Activated naive CD8-positive, alpha-beta T cell treated with anti-CD3 and anti-CD28 coated beads, Interleukin-2, amount 50 U/mL, for 24 hours (primary cell): ENCODE results near the gene KIR3DL2.
"Not testable (repeated sequence)": the region's sequence is repeated elsewhere in the genome, so short reads cannot be mapped to it uniquely, and the experiment has no call there.

Experiments
- ATAC-seq: fragments of 150-1000 bp; cut with Tn5 transposase; one replicate; pipeline ENCODE4 v1.10.0; 2021
- DNase-seq: peaks from one replicate; pipeline ENCODE4 v3.0.0; 2021
- H3K27ac Mint-ChIP-seq: one replicate; pipeline ENCODE4 v1.8.0; 2021; ENCODE audit warnings: mild to moderate bottlenecking, mixed read lengths
- H3K27me3 Mint-ChIP-seq: one replicate; pipeline ENCODE4 v1.8.0; 2021; ENCODE audit warnings: mixed read lengths
- H3K36me3 Mint-ChIP-seq: one replicate; pipeline ENCODE4 v1.8.0; 2021; ENCODE audit warnings: low read depth, mixed read lengths
- H3K4me1 Mint-ChIP-seq: one replicate; pipeline ENCODE4 v1.8.0; 2021; ENCODE audit warnings: mixed read lengths
- H3K4me3 Mint-ChIP-seq: one replicate; pipeline ENCODE4 v1.8.0; 2021; ENCODE audit warnings: mild to moderate bottlenecking, moderate library complexity, mixed read lengths
- H3K9me3 Mint-ChIP-seq: one replicate; pipeline ENCODE4 v1.8.0; 2021; ENCODE audit warnings: mixed read lengths

KIR3DL2 gene

DNA sequence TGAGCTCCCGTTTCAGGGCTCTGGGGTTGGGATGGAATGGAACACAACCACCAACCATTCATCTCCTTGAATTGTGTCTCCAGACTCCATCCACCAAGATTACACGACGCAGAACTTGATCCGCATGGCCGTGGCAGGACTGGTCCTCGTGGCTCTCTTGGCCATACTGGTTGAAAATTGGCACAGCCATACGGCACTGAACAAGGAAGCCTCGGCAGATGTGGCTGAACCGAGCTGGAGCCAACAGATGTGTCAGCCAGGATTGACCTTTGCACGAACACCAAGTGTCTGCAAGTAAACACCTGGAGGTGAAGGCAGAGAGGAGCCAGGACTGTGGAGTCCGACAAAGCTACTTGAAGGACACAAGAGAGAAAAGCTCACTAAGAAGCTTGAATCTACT is 39.3 kb downstream of the KIR3DL2 start:
- Mint-ChIP-seq H3K27me3 (peaks cover 6% of the 10 kb centered on the region), H3K4me1 (no peaks in the 10 kb centered on the region), H3K4me3 (no peak overlapping the region), H3K27ac (no peak overlapping the region), H3K36me3 (no peaks in the 10 kb centered on the region), H3K9me3 (no peaks in the 10 kb centered on the region)
- DNase-seq (no peak), ATAC-seq (no peak)

DNA sequence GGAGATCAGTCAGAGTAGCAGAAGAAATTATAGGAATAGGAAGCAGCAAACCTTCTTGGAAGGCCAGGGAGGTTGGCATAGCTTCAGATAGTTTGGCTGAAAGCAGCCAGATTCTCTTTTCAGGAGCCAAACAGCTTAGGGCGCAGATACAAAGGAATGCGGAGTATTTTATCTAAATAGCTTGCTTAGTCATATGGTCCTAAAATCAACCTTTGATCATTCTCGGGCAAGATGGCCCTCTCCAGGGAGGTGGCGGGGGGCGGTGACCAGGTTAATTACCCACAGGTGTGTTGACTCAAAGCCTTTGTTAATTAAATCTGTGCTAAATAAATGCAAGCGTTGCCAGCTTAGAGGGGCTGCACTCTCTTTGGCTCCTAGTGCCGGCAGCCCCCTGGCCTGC is 43.2 kb downstream of the KIR3DL2 start:
- H3K4me1 Mint-ChIP-seq = no peaks in the 10 kb centered on the region
- no peaks in the 10 kb centered on the region for H3K36me3 Mint-ChIP-seq
- H3K4me3 Mint-ChIP-seq = no peak overlapping the region
- no peaks in the 10 kb centered on the region for H3K9me3 Mint-ChIP-seq
- peaks cover 6% of the 10 kb centered on the region for H3K27me3 Mint-ChIP-seq
- DNase-seq = no peak
- H3K27ac Mint-ChIP-seq = no peak overlapping the region
- no peak for ATAC-seq

- DNase-seq, H3K27ac Mint-ChIP-seq, H3K27me3 Mint-ChIP-seq, H3K9me3 Mint-ChIP-seq, H3K4me1 Mint-ChIP-seq, H3K36me3 Mint-ChIP-seq, H3K4me3 Mint-ChIP-seq, ATAC-seq: not testable (repeated sequence)
Measured at GRCh38 chr19:54894106-54894505, 43.9 kb downstream of the KIR3DL2 start.

DNA sequence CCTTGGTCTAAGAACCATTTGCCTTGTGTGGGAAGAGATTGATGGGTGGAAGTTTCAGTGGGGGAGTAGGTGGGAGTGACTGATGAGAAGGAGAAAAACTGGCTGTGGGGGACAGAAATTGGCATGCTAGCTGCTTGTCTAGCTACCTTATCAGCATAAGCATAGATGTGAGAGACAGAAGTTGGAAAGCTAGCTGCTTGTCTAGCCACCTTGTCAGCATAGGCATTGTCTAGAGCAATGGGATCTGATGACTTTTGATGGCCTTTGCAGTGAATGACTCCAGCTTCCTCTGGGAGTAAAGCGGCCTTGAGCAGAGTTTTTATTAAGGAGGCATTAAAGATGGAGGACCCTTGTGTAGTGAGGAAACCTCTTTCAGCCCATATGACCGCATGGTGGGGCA is 45.8 kb downstream of the KIR3DL2 start:
- H3K4me3 Mint-ChIP-seq = no peak overlapping the region
- ATAC-seq = no peak
- no peak overlapping the region for H3K27ac Mint-ChIP-seq
- no peak for DNase-seq
- no peaks in the 10 kb centered on the region for H3K9me3 Mint-ChIP-seq
- no peaks in the 10 kb centered on the region for H3K36me3 Mint-ChIP-seq
- no peaks in the 10 kb centered on the region for H3K4me1 Mint-ChIP-seq
- H3K27me3 Mint-ChIP-seq = peaks cover 6% of the 10 kb centered on the region

- ATAC-seq, H3K27ac Mint-ChIP-seq, H3K36me3 Mint-ChIP-seq, H3K9me3 Mint-ChIP-seq, DNase-seq, H3K27me3 Mint-ChIP-seq, H3K4me3 Mint-ChIP-seq, H3K4me1 Mint-ChIP-seq: not testable (repeated sequence)
Measured at GRCh38 chr19:54898685-54899084, 48.4 kb downstream of the KIR3DL2 start.

- not testable (repeated sequence) for H3K4me1 Mint-ChIP-seq, H3K27ac Mint-ChIP-seq, H3K4me3 Mint-ChIP-seq, DNase-seq, ATAC-seq, H3K27me3 Mint-ChIP-seq, H3K36me3 Mint-ChIP-seq, H3K9me3 Mint-ChIP-seq
Measured at GRCh38 chr19:54899646-54900045, 49.4 kb downstream of the KIR3DL2 start.

DNA sequence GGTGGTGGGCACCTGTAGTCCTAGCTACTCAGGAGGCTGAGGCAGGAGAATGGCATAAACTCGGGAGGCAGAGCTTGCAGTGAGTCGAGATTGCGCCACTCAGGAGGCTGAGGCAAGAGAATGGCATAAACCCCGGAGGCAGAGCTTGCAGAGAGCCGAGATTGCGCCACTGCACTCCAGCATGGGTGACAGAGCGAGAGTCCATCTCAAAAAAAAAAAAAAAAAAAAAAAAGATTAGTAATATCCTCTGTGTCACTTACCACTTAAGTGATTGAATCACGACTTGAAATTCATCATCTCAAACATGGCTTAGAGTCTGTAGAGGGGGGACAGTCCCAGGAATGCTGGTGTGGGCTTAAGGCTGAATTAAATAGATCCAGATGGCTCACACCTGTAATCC is 50.9 kb downstream of the KIR3DL2 start:
- H3K9me3 Mint-ChIP-seq, H3K27ac Mint-ChIP-seq, DNase-seq, ATAC-seq, H3K36me3 Mint-ChIP-seq, H3K4me3 Mint-ChIP-seq, H3K27me3 Mint-ChIP-seq, H3K4me1 Mint-ChIP-seq: not testable (repeated sequence)

DNA sequence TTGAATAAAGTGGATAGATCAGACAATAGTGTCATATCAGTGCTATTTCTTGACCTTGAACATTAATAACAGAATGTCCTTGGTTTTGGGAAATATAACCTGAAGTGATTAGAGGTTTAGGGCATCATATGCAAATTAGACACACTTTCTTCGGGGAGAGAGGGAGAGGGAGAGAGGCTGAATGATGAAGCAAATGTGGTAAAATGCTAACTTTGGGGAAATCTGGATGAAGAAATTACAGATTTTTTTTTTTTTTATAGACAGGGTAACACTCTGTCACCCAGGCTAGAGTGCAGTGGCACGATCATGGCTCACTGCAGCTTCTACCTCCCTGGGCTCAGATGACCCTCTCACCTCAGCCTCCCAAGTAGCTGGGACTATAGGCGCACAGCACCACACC is 51.8 kb downstream of the KIR3DL2 start:
- Mint-ChIP-seq H3K36me3 (no peaks in the 10 kb centered on the region), H3K27ac (no peak overlapping the region), H3K27me3 (peaks cover 8% of the 10 kb centered on the region), H3K4me1 (no peaks in the 10 kb centered on the region), H3K9me3 (no peaks in the 10 kb centered on the region), H3K4me3 (no peak overlapping the region)
- no peak for ATAC-seq
- no peak for DNase-seq

- no peaks in the 10 kb centered on the region for H3K36me3 Mint-ChIP-seq
- H3K27ac Mint-ChIP-seq = no peak overlapping the region
- H3K9me3 Mint-ChIP-seq = no peaks in the 10 kb centered on the region
Measured at GRCh38 chr19:54903303-54903702, 53.1 kb downstream of the KIR3DL2 start.

DNA sequence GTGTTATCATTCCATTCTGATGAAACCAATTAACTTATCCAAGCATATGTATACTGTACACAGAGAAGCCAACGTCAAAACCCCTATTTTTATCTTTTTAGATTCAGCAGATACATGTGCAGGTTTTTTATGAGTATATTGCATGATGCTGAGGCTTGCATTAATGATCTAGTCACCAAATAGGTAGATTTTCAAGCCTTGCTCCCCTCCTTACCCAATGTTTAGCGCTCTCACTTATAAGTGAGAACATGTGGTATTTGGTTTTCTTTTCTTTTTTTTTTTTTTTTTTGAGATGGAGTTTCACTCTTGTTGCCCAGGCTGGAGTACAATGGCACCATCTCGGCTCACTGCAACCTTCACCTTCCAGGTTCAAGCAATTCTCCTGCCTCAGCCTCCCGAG is 54.0 kb downstream of the KIR3DL2 start:
- not testable (repeated sequence) for H3K4me1 Mint-ChIP-seq, H3K27ac Mint-ChIP-seq, H3K9me3 Mint-ChIP-seq, ATAC-seq, DNase-seq, H3K4me3 Mint-ChIP-seq, H3K36me3 Mint-ChIP-seq, H3K27me3 Mint-ChIP-seq

More at GRCh38 chr19:54903303-54903702, 53.1 kb downstream of the KIR3DL2 start:
- Mint-ChIP-seq H3K27me3 (peaks cover 6% of the 10 kb centered on the region), H3K4me3 (no peak overlapping the region), H3K4me1 (no peaks in the 10 kb centered on the region)
- ATAC-seq (no peak), DNase-seq (no peak)

- no peaks in the 10 kb centered on the region for H3K9me3 Mint-ChIP-seq
- no peak overlapping the region for H3K4me3 Mint-ChIP-seq
- ATAC-seq (no peak), DNase-seq (no peak)
- H3K27ac Mint-ChIP-seq = no peak overlapping the region
- peaks cover 2% of the 10 kb centered on the region for H3K27me3 Mint-ChIP-seq
- H3K36me3 Mint-ChIP-seq = no peaks in the 10 kb centered on the region
- H3K4me1 Mint-ChIP-seq = no peaks in the 10 kb centered on the region
Measured at GRCh38 chr19:54905421-54905802, 55.2 kb downstream of the KIR3DL2 start.

GRCh38 chr19:54905803-54906511 is 55.7 kb downstream of the KIR3DL2 start, which contains the start of gene NCR1:
TSS of gene NCR1 (plus strand) at chr19:54906148. CDS start at chr19:54906188, 40 bp downstream.
- no peaks in the 10 kb centered on the region for H3K9me3 Mint-ChIP-seq
- H3K36me3 Mint-ChIP-seq = no peaks in the 10 kb centered on the region
- DNase-seq = peak; percentile 13
- peaks cover 2% of the 10 kb centered on the region for H3K27me3 Mint-ChIP-seq
- H3K4me1 Mint-ChIP-seq = no peaks in the 10 kb centered on the region
- peak within 1 kb of the TSS; percentile 40 for H3K4me3 Mint-ChIP-seq
- no peak within 1 kb of the TSS for H3K27ac Mint-ChIP-seq
- ATAC-seq = peak; percentile 49

DNA sequence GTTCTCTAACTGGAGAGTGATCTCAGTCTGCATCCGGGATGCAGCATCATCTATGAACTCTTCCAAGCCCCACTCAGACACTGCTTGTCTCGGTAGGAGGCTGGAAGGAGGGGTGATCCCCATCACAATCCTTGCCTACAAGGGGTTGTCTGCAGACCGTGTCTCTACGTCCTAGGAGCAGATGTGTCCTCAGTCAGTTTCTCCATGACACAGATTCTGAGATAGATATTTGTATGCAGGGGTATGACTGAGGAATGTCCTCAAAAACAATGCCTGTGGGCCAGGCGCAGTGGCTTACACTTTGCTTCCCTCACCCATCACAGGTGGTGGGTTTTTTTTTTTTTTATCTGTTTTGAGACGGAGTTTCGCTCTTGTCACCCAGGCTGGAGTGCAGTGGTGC is 56.6 kb downstream of the KIR3DL2 start:
- H3K27me3 Mint-ChIP-seq = peaks cover 2% of the 10 kb centered on the region
- no peak overlapping the region for H3K27ac Mint-ChIP-seq
- H3K36me3 Mint-ChIP-seq = no peaks in the 10 kb centered on the region
- DNase-seq (no peak), ATAC-seq (no peak)
- no peaks in the 10 kb centered on the region for H3K9me3 Mint-ChIP-seq
- H3K4me1 Mint-ChIP-seq = no peaks in the 10 kb centered on the region
- H3K4me3 Mint-ChIP-seq = no peak overlapping the region

GRCh38 chr19:54907899-54908298 is 57.7 kb downstream of the KIR3DL2 start:
- H3K4me3 Mint-ChIP-seq, DNase-seq, ATAC-seq, H3K36me3 Mint-ChIP-seq, H3K9me3 Mint-ChIP-seq, H3K4me1 Mint-ChIP-seq, H3K27me3 Mint-ChIP-seq, H3K27ac Mint-ChIP-seq: not testable (repeated sequence)
